HepG2 (cell line): ENCODE measurements around the gene PLEKHA6. TPM values are rescaled to one million over a fixed set of nuclear protein-coding genes. Genes with fewer than 3 reads are reported as not detected.

Source experiments
- ATAC-seq: fragments of 200-7000 bp; cut with Tn5 transposase; 3 replicates; pipeline ENCODE4 v1.9.1; 2020; ENCODE audit warnings: mild to moderate bottlenecking, moderate library complexity
- BruUV-seq: library from RNA; stranded (reverse); fragments of 400-500 nt; replicated peaks from 2 replicates; lab custom pipeline; 2021; lab: Mats Ljungman, UMichigan
- CTCF ChIA-PET: fragments of 300-600 bp; formaldehyde crosslinking; extraction: SDS; loops from one replicate; lab custom pipeline; 2021; ENCODE audit warnings: low total read pairs, inconsistent platforms, low intra/inter-chr PET ratio; lab: Yijun Ruan, JAX
- POLR2A ChIA-PET: fragments of 350-600 bp; sonication (Branson Sonifier 250); formaldehyde crosslinking; loops from one replicate; lab custom pipeline; 2020; ENCODE audit warnings: antibody characterized with exemption, inconsistent platforms; lab: Yijun Ruan, JAX
- DNase-seq: peaks from one replicate; pipeline ENCODE4 v3.0.0-alpha.2; 2015; ENCODE audit warnings: low spot score
- FAIRE-seq: peaks from 3 replicates; lab custom pipeline; 2011; peaks lifted over from hg19 to GRCh38; lab: Jason Lieb, UNC
- H2AFZ ChIP-seq: one replicate; pipeline ENCODE4 v1.6.1; 2011; ENCODE audit warnings: low read length, inconsistent platforms
- H3K27ac ChIP-seq: fragments of 300-600 bp; 3 replicates; pipeline ENCODE4 v1.8.0; 2011; ENCODE audit warnings: mixed run types, mild to moderate bottlenecking, mixed read lengths, low read length, inconsistent platforms; ENCODE audit not compliant: insufficient read depth; ENCODE audit errors: extremely low read length
- H3K27me3 ChIP-seq, 2 experiments: fragments of 200-600 bp in 1 of 2; 2 replicates in 1 of 2; 3 replicates in 1 of 2; pipeline versions ENCODE4 v1.6.0 to v1.8.0; 2011; ENCODE audit warnings: low read length in 2 of 2, mild to moderate bottlenecking in 2 of 2, moderate library complexity in 2 of 2, inconsistent platforms in 1 of 2; ENCODE audit not compliant: insufficient read depth in 2 of 2, control insufficient read depth in 1 of 2
- H3K36me3 ChIP-seq, 2 experiments: fragments of 200-600 bp in 1 of 2; replicated peaks in 1 of 2; 2 replicates in 1 of 2; 3 replicates in 1 of 2; pipeline versions ENCODE4 v1.5.1 to v1.8.0; 2011; ENCODE audit warnings: low read length in 2 of 2, inconsistent platforms in 1 of 2; ENCODE audit not compliant: insufficient read depth in 2 of 2, control insufficient read depth in 1 of 2
- H3K4me1 ChIP-seq: 2 replicates; pipeline ENCODE4 v1.5.1; 2012; ENCODE audit warnings: low read length, inconsistent platforms; ENCODE audit not compliant: insufficient read depth
- H3K4me2 ChIP-seq: 2 replicates; pipeline ENCODE4 v1.6.0; 2011; ENCODE audit warnings: low read depth, low read length, inconsistent platforms
- H3K4me3 ChIP-seq, 3 experiments: fragments of 200-600 bp in 1 of 3; sonication (generic), shearing (Covaris generic) in 1 of 3; replicated peaks in 1 of 3; 2 replicates each; pipeline ENCODE4 v1.5.1; 2011 to 2016; ENCODE audit warnings: low read length in 3 of 3, inconsistent platforms in 2 of 3, low read depth in 2 of 3, mild to moderate bottlenecking in 2 of 3, control low read depth in 1 of 3, mixed read lengths in 1 of 3; ENCODE audit not compliant: insufficient read depth in 1 of 3
- H3K79me2 ChIP-seq: one replicate; pipeline ENCODE4 v1.6.1; 2011; ENCODE audit warnings: low read length, inconsistent platforms; ENCODE audit not compliant: insufficient read depth
- H3K9ac ChIP-seq: 2 replicates; pipeline ENCODE4 v1.6.0; 2011; ENCODE audit warnings: mild to moderate bottlenecking, low read depth, low read length, inconsistent platforms; ENCODE audit not compliant: insufficient read depth
- H3K9me3 ChIP-seq: 2 replicates; pipeline ENCODE4 v1.5.1; 2012; ENCODE audit warnings: mild to moderate bottlenecking, low read length
- H4K20me1 ChIP-seq: 2 replicates; pipeline ENCODE4 v1.6.0; 2011; ENCODE audit warnings: inconsistent platforms, mild to moderate bottlenecking, low read length, moderate library complexity; ENCODE audit not compliant: insufficient read depth
- ELF1 ChIP-seq: sonication (generic); formaldehyde crosslinking; IDR thresholded peaks from 2 replicates; pipeline ENCODE4 v1.4.0; 2020; ENCODE audit warnings: missing genetic modification reagents
- ELF3 ChIP-seq: IDR thresholded peaks from 2 replicates; pipeline ENCODE4 v1.6.1; 2016; ENCODE audit warnings: missing genetic modification reagents, missing compliant biosample characterization
- EZH2 ChIP-seq: conservative IDR thresholded peaks from 2 replicates; pipeline ENCODE4 v1.6.1; 2012; ENCODE audit warnings: mild to moderate bottlenecking, low read depth, low read length, moderate library complexity
- JUND ChIP-seq: sonication (generic); formaldehyde crosslinking; IDR thresholded peaks from 2 replicates; pipeline ENCODE4 v1.8.0; 2022; ENCODE audit warnings: mild to moderate bottlenecking, missing genetic modification reagents
- KDM3A ChIP-seq: IDR thresholded peaks from 2 replicates; pipeline ENCODE4 v1.6.1; 2018; ENCODE audit warnings: low read depth, missing compliant biosample characterization
- KDM4B ChIP-seq: sonication (generic); formaldehyde crosslinking; IDR thresholded peaks from 2 replicates; pipeline ENCODE4 v1.4.0; 2020; ENCODE audit warnings: missing genetic modification reagents
- LCORL ChIP-seq, 2 experiments: fragments of 450-650 bp in 1 of 2; sonication (generic) in 1 of 2; formaldehyde crosslinking in 1 of 2; IDR thresholded peaks; 2 replicates each; pipeline versions ENCODE4 v1.5.0 to v1.6.1; 2017 to 2020; ENCODE audit warnings: antibody characterized with exemption in 1 of 2, missing genetic modification reagents in 1 of 2
- MBD4 ChIP-seq: IDR thresholded peaks from 2 replicates; pipeline ENCODE4 v1.6.1; 2012; ENCODE audit warnings: low read length, inconsistent platforms, borderline replicate concordance
- RCOR2 ChIP-seq: IDR thresholded peaks from 2 replicates; pipeline ENCODE4 v1.6.1; 2016; ENCODE audit warnings: missing biosample characterization, missing genetic modification reagents
- RFX1 ChIP-seq: fragments of 450-650 bp; IDR thresholded peaks from 2 replicates; pipeline ENCODE4 v1.6.1; 2017
- ZMYM3 ChIP-seq: sonication (generic); formaldehyde crosslinking; IDR thresholded peaks from 2 replicates; pipeline ENCODE4 v1.5.1; 2020; ENCODE audit warnings: mild to moderate bottlenecking, missing genetic modification reagents
- ZNF510 ChIP-seq: sonication (generic); formaldehyde crosslinking; IDR thresholded peaks from 2 replicates; pipeline ENCODE4 v1.4.0; 2020; ENCODE audit warnings: low read depth, mild to moderate bottlenecking, missing genetic modification reagents
- ZNF772 ChIP-seq: sonication (generic); formaldehyde crosslinking; IDR thresholded peaks from 2 replicates; pipeline ENCODE4 v1.5.0; 2020; ENCODE audit warnings: mild to moderate bottlenecking, missing genetic modification reagents
- ZNF781 ChIP-seq: sonication (generic); formaldehyde crosslinking; IDR thresholded peaks from 2 replicates; pipeline ENCODE4 v1.5.1; 2020; ENCODE audit warnings: borderline replicate concordance, mild to moderate bottlenecking, missing genetic modification reagents; ENCODE audit errors: not compliant biosample characterization
- ZSCAN21 ChIP-seq: sonication (generic); formaldehyde crosslinking; IDR thresholded peaks from 2 replicates; pipeline ENCODE4 v1.8.0; 2022; ENCODE audit warnings: mild to moderate bottlenecking, missing genetic modification reagents, moderate library complexity, borderline replicate concordance
- WGBS: methylation state at CpG from one replicate; pipeline ENCODE4 v1.1.6; 2017; ENCODE audit warnings: low lambda C conversion rate; 5-methylcytosine and 5-hydroxymethylcytosine counted together
- in situ Hi-C: cut with HindIII; loops from 2 replicates; pipeline ENCODE4 v1.10.0; 2017; ENCODE audit warnings: low pct_unique_long_range_greater_than_20kb; ENCODE audit not compliant: extremely low pct_ligation_motif_present
- intact Hi-C: fragments of 100-400 bp; cut with micrococcal nuclease; formaldehyde crosslinking; loops from one replicate; pipeline ENCODE4 v1.10.0; 2022; ENCODE audit not compliant: unreplicated experiment
- polyA plus RNA-seq, 8 experiments: library from polyadenylated mRNA; depleted of rRNA in 3 of 8; stranded (reverse) in 7 of 8; unstranded in 1 of 8; fragments of >200 nt; fragmentation: Illumina TruSeq in 4 of 8; extraction: Trizol in 4 of 8; gene quantifications; 2 replicates each; pipeline versions ENCODE4 v1.2.1 to v1.2.3, GENCODE V29; 2011 to 2016; ENCODE audit warnings: low read depth in 4 of 8, missing spikeins in 1 of 8, mixed read lengths in 1 of 8; ENCODE audit not compliant: insufficient read depth in 1 of 8
- total RNA-seq, 5 experiments: library from RNA; depleted of rRNA; stranded (reverse); fragments of >200 nt; fragmentation: Illumina TruSeq; extraction: Trizol; gene quantifications; 2 replicates each; pipeline ENCODE4 v1.2.3, GENCODE V29; 2016; ENCODE audit warnings: low read depth in 1 of 5
- TF ChIP-seq, protein P1 (sequence below): sonication (generic); formaldehyde crosslinking; IDR thresholded peaks from 2 replicates; pipeline ENCODE4 v1.5.0; 2020; ENCODE audit warnings: missing genetic modification reagents, mild to moderate bottlenecking, borderline replicate concordance
- TF ChIP-seq, protein P2 (sequence below): sonication (generic); formaldehyde crosslinking; IDR thresholded peaks from 2 replicates; pipeline ENCODE4 v1.5.1; 2020; ENCODE audit warnings: mild to moderate bottlenecking, moderate library complexity, missing genetic modification reagents
- TF ChIP-seq, protein P3 (sequence below): sonication (generic); formaldehyde crosslinking; IDR thresholded peaks from 2 replicates; pipeline ENCODE4 v1.4.0; 2020; ENCODE audit warnings: missing genetic modification reagents, borderline replicate concordance
- TF ChIP-seq, protein P4 (sequence below): sonication (generic); formaldehyde crosslinking; IDR thresholded peaks from 2 replicates; pipeline ENCODE4 v1.8.0; 2022; ENCODE audit warnings: mild to moderate bottlenecking, missing genetic modification reagents, borderline replicate concordance

The PLEKHA6 gene
- total and polyA plus RNA-seq, 2 of the 13 experiments (the other 11 are each of a cell fraction or from before 2014, with no cell fraction given) = 5.3 to 11.4 TPM

DNA sequence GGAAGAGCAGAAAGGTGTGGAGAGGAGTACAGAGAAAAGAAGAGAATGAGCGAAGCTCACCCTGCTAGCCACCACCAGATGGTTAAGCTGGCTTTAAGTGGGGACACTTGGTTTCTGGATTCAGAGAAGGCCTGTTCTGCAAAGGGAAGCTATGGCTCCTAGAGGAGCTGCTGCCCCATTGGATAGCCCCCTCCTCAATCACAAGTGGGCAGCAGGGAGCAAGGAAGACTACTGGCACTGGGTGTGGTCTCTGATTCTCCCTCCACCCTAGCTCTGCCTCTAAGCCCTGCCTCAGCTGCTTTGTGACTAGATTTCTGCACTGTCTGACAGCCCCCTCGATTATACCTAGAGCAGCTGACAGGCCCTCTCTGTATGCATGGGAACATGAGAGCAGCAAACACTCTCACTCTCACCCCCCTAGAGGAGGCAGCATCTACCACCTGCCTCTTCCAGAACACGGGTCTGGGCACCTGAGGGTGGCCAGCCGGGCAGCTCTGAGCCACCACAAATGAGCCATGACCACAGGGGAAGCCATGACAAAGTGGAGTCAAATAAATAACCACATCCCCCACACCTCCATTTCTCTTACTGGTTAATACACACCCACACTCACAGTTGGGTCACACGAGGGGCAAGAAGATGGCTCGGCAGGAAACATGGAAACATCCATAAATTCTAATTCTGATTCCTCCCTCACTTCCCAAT, 13.6 kb downstream of the PLEKHA6 start (continued):
- TF ChIP-seq, protein P1, sequence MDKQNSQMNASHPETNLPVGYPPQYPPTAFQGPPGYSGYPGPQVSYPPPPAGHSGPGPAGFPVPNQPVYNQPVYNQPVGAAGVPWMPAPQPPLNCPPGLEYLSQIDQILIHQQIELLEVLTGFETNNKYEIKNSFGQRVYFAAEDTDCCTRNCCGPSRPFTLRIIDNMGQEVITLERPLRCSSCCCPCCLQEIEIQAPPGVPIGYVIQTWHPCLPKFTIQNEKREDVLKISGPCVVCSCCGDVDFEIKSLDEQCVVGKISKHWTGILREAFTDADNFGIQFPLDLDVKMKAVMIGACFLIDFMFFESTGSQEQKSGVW (CRISPR knock-in tag) = no peak
- TF ChIP-seq KDM3A (CRISPR knock-in tag) (no peak), EZH2 (no peak), RFX1 (no peak), KDM4B (CRISPR knock-in tag) (no peak), ZNF781 (CRISPR knock-in tag) (no peak), ZMYM3 (no peak), RCOR2 (CRISPR knock-in tag) (no peak)

DNA sequence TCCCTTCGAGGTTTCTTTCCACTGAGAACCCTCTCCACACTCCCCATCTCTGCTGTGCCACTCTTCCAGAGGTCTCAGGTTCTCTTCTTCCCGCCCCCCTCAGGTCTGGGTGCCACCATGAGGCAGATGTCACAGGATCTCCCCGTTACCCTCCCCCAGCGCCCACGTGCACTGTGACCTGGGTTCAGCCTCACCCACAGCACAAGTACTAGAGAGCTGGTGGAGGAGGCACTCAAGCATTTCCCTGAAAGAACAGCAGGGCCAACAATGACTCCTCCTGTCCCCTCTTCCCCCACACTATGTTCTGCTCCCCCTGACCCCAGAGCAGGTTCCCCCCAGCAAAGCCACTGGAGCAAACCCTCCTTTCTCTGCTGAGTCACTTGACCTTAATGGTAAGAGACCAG, 14.3 kb downstream of the PLEKHA6 start:
- FAIRE-seq (no peak), DNase-seq (no peak), ATAC-seq (no peak)
- no peak overlapping the region for H3K4me2 ChIP-seq
- H3K27me3 ChIP-seq = no peaks in the 10 kb centered on the region
- WGBS = 79% methylated on average over 5 of the region's 5 CpGs
- in situ Hi-C loops (no loop called here), intact Hi-C loops (no loop called here)
- H2AFZ ChIP-seq = no peak overlapping the region
- H3K4me3 ChIP-seq = no peak overlapping the region
- H3K9ac ChIP-seq = no peak overlapping the region
- no peaks in the 10 kb centered on the region for H4K20me1 ChIP-seq
- no peak overlapping the region for H3K27ac ChIP-seq
- H3K9me3 ChIP-seq = no peaks in the 10 kb centered on the region
- POLR2A ChIA-PET = interaction anchor here (1.2 kb wide), 1 partner anchor 132 kb away, joined by 3 read pairs; the partner anchor contains the start of gene GOLT1A
- CTCF ChIA-PET = no interaction called here
- peaks cover 0 to 1% of the 10 kb centered on the region in 2 experiments; a peak in 1 of 5 replicates for H3K36me3 ChIP-seq
- no peaks in the 10 kb centered on the region for H3K79me2 ChIP-seq
- H3K4me1 ChIP-seq = peaks cover 26% of the 10 kb centered on the region
- no TSS peak for BruUV-seq
- TF ChIP-seq, protein P2, sequence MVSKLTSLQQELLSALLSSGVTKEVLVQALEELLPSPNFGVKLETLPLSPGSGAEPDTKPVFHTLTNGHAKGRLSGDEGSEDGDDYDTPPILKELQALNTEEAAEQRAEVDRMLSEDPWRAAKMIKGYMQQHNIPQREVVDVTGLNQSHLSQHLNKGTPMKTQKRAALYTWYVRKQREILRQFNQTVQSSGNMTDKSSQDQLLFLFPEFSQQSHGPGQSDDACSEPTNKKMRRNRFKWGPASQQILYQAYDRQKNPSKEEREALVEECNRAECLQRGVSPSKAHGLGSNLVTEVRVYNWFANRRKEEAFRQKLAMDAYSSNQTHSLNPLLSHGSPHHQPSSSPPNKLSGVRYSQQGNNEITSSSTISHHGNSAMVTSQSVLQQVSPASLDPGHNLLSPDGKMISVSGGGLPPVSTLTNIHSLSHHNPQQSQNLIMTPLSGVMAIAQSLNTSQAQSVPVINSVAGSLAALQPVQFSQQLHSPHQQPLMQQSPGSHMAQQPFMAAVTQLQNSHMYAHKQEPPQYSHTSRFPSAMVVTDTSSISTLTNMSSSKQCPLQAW (CRISPR knock-in tag) = no peak
- TF ChIP-seq ZNF510 (CRISPR knock-in tag) (no peak), MBD4 (no peak), ELF1 (CRISPR knock-in tag) (no peak), ELF3 (no peak), ZNF772 (CRISPR knock-in tag) (no peak), ZSCAN21 (CRISPR knock-in tag) (no peak), JUND (no peak), LCORL (IDR thresholded peaks at IDR 0.05) (no peak), LCORL (CRISPR knock-in tag; IDR thresholded peaks at IDR 0.05) (no peak)
- TF ChIP-seq, protein P3, sequence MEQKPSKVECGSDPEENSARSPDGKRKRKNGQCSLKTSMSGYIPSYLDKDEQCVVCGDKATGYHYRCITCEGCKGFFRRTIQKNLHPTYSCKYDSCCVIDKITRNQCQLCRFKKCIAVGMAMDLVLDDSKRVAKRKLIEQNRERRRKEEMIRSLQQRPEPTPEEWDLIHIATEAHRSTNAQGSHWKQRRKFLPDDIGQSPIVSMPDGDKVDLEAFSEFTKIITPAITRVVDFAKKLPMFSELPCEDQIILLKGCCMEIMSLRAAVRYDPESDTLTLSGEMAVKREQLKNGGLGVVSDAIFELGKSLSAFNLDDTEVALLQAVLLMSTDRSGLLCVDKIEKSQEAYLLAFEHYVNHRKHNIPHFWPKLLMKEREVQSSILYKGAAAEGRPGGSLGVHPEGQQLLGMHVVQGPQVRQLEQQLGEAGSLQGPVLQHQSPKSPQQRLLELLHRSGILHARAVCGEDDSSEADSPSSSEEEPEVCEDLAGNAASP = no peak
- TF ChIP-seq, protein P4, sequence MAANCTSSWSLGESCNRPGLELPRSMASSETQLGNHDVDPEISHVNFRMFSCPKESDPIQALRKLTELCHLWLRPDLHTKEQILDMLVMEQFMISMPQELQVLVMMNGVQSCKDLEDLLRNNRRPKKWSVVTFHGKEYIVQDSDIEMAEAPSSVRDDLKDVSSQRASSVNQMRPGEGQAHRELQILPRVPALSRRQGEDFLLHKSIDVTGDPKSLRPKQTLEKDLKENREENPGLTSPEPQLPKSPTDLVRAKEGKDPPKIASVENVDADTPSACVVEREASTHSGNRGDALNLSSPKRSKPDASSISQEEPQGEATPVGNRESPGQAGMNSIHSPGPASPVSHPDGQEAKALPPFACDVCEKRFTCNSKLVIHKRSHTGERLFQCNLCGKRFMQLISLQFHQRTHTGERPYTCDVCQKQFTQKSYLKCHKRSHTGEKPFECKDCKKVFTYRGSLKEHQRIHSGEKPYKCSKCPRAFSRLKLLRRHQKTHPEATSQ (CRISPR knock-in tag) = no peak
